Activated naive CD8-positive, alpha-beta T cell treated with anti-CD3 and anti-CD28 coated beads, Interleukin-2, amount 10 ng/mL, durations not matched to agents 7 days and 5 days (primary cell): Measurements from ENCODE around the gene CHKB. TPM values are rescaled to one million over a fixed set of nuclear protein-coding genes. Genes with fewer than 3 reads are reported as not detected.

Source experiments
- ATAC-seq: fragments of 150-1000 bp; cut with Tn5 transposase; one replicate; pipeline ENCODE4 v1.10.0; 2021; ENCODE audit warnings: low read depth, moderate library complexity
- POLR2A ChIA-PET: fragments of 350-600 bp; sonication (Branson Sonifier 250); formaldehyde crosslinking; loops from one replicate; lab custom pipeline; 2021; ENCODE audit warnings: antibody characterized with exemption; lab: Charles Lee
- DNase-seq: peaks from one replicate; pipeline ENCODE4 v3.0.0; 2021
- H3K27ac Mint-ChIP-seq: one replicate; pipeline ENCODE4 v1.8.0; 2022; ENCODE audit warnings: mild to moderate bottlenecking, mixed read lengths
- H3K27me3 Mint-ChIP-seq: one replicate; pipeline ENCODE4 v1.8.0; 2022; ENCODE audit warnings: mild to moderate bottlenecking, moderate library complexity, mixed read lengths
- H3K36me3 Mint-ChIP-seq: one replicate; pipeline ENCODE4 v1.8.0; 2021; ENCODE audit warnings: mild to moderate bottlenecking, mixed read lengths
- H3K4me1 Mint-ChIP-seq: one replicate; pipeline ENCODE4 v1.8.0; 2021; ENCODE audit warnings: mixed read lengths
- H3K4me3 Mint-ChIP-seq: one replicate; pipeline ENCODE4 v1.8.0; 2022; ENCODE audit warnings: mild to moderate bottlenecking, moderate library complexity, mixed read lengths
- H3K9me3 Mint-ChIP-seq: one replicate; pipeline ENCODE4 v1.8.0; 2021; ENCODE audit warnings: mixed read lengths
- total RNA-seq, 2 experiments: library from RNA; stranded (reverse); gene quantifications; one replicate each; pipeline ENCODE4 v1.2.3, GENCODE V29; 2021

CHKB gene, protein sequence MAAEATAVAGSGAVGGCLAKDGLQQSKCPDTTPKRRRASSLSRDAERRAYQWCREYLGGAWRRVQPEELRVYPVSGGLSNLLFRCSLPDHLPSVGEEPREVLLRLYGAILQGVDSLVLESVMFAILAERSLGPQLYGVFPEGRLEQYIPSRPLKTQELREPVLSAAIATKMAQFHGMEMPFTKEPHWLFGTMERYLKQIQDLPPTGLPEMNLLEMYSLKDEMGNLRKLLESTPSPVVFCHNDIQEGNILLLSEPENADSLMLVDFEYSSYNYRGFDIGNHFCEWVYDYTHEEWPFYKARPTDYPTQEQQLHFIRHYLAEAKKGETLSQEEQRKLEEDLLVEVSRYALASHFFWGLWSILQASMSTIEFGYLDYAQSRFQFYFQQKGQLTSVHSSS
- 100 to 1,000 TPM; 132 to 137 TPM for total RNA-seq

- H3K36me3 Mint-ChIP-seq, result peaks cover 11% of the 10 kb centered on the region
- H3K27ac Mint-ChIP-seq, result peak within 1 kb of the TSS; percentile 96
- POLR2A ChIA-PET, result interaction anchor here (0.7 to 9.8 kb wide), 15 partner anchors 10 to 288 kb away, joined by 3 to 93 read pairs (median 8); partner anchors contain the start of genes ARSA, KLHDC7B, LMF2 and NCAPH2
- H3K4me3 Mint-ChIP-seq, result peak within 1 kb of the TSS; percentile 99
- H3K4me1 Mint-ChIP-seq, result peaks cover 19% of the 10 kb centered on the region
- peak; percentile 94 for ATAC-seq
- DNase-seq, result peak; percentile 98
- no peaks in the 10 kb centered on the region for H3K27me3 Mint-ChIP-seq
- H3K9me3 Mint-ChIP-seq, result no peaks in the 10 kb centered on the region
Measured at GRCh38 chr22:50582493-50583293, at the start of gene CHKB. Gene CHKB, minus strand, starts transcription at chr22:50582849. Its CDS starts 68 bp downstream, at chr22:50582781.

DNA sequence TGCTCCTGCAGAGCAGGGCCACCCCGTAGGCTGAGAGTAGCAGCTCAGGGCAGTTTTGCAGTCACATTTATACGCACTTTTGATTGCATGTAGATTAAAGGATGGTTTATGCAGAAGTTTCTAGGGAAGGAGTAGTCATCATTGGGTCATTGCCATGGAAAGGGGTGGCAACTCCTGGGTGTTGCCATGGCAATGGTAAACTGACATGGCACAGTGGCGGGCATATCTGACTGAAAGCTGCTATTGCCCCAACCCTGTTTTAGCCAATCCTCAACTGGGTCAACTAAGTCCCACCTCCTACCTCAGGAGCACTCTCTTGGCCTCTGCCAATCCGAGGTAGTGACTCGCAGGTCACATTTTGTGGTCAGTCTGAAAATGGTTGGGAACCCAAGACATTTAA, 47.7 kb upstream of the CHKB start:
- no peak overlapping the region for H3K27ac Mint-ChIP-seq

GRCh38 chr22:50628543-50629134, 46.0 kb upstream of the CHKB start:
- POLR2A ChIA-PET, result interaction anchor here (1.1 to 3.3 kb wide), 4 partner anchors 83 to 384 kb away, joined by 3 to 19 read pairs (median 4); partner anchors contain the start of genes KLHDC7B, SCO2 and TUBGCP6

More for the DNA sequence above, 47.7 kb upstream of the CHKB start:
- Mint-ChIP-seq H3K9me3 (no peaks in the 10 kb centered on the region), H3K27me3 (no peaks in the 10 kb centered on the region), H3K4me3 (no peak overlapping the region), H3K36me3 (no peaks in the 10 kb centered on the region), H3K4me1 (peaks cover 11% of the 10 kb centered on the region)
- no peak for DNase-seq
- POLR2A ChIA-PET, result interaction anchor here (0.8 to 1.2 kb wide), 2 partner anchors 9 to 105 kb away, joined by 5 read pairs; partner anchors contain the start of gene SCO2
- ATAC-seq, result no peak

DNA sequence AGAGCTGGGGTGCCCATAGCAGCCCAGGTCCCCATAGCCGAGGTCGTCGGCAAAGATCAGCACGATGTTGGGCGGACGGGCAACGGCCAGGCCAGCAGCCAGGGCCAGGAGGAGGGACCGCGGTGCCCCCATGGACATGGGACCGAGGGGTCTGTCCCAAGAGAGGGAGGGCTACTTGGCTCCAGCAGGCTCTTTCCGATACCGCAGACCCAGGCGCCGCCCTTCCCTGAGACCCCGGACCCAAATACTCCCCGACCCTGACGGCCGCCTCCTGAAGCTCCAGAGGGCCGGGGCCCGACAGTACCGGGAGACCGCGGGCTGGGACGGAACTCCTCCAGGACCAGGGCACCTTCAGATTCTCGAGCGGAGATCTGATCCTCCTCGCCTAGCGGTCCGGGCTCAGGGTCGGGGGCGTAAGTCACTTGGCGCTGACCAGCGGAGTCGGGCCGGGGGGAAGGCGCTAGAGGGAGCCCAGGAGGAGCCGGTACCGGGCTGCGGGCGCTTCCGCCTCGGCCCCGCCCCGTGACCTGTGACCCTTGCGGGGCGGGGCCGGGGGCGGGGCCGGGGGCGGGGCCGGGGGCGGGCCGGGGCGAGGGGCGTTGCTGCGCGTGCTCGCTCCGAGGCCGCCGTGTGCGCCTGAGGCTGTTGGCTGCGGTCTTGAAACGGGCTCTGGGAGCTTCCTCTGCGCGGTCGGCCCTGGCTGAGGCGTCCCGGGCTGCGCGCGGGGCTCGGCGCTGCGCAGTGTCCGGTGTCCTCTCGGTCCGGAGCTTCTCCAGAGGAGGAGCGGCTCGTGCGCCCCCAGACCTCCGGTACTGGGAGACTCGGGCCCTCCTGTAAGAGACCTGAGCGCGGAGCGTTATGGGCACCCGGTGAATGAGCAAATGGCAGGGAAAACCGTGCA, 45.2 kb upstream of the CHKB start, which contains the start of gene ARSA:
TSS of gene ARSA (minus strand) at position 511 of the 901 bp plus-strand sequence. CDS start at position 138, 373 bp downstream.
- ATAC-seq (peak; percentile 95), DNase-seq (peak; percentile 82)
- Mint-ChIP-seq H3K4me1 (peaks cover 15% of the 10 kb centered on the region), H3K27me3 (no peaks in the 10 kb centered on the region), H3K4me3 (peak within 1 kb of the TSS; percentile 77), H3K27ac (peak within 1 kb of the TSS; percentile 82), H3K36me3 (peaks cover 3% of the 10 kb centered on the region), H3K9me3 (no peaks in the 10 kb centered on the region)
- POLR2A ChIA-PET, result interaction anchor here (0.6 to 3.3 kb wide), 8 partner anchors 46 to 384 kb away, joined by 3 to 19 read pairs (median 4); partner anchors contain the start of genes CHKB, KLHDC7B, LMF2 and NCAPH2

More at GRCh38 chr22:50628543-50629134, 46.0 kb upstream of the CHKB start:
- Mint-ChIP-seq H3K4me1 (peaks cover 13% of the 10 kb centered on the region), H3K4me3 (peak overlapping the region; percentile 77), H3K27ac (peak overlapping the region; percentile 72), H3K9me3 (no peaks in the 10 kb centered on the region), H3K36me3 (peaks cover 3% of the 10 kb centered on the region), H3K27me3 (no peaks in the 10 kb centered on the region)
- ATAC-seq (no peak), DNase-seq (no peak)

DNA sequence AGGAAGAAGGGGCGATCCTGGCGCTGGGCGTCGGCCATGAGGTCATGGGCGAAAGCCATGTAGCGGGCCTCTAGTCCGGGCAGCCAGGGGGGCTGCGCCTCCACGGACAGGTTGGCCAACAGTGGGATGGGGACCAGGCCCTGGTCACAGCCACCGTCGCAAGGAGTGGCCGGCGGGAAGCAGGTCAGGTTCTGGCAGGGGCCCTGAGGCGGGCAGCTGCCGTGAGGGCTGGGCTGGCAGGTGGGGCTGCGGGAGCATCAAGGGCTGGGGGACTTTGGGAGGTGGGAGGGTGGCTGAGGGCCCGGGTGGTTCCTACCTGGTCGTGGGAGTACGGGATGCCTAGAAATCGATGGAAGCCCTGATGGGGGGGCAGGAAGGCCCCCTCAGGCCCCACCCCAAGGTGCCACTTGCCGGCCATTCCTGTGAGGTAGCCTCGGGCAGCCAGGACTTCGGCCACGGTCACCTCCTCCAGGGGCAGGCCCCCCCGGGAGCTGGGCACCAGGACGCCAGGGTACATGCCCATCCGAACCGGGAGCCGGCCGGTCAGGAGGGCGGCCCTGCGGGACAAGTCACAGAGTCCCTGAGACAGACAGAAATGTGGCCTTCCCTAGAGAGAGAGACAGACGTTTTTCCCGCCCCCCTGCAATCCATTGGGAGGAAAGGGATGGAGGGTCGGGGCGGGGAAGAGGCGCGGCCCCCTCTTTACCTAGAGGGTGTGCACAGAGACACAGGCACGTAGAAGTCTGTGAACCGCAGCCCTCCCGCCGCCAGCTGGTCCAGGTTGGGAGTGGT, 44.4 kb upstream of the CHKB start:
- ATAC-seq (no peak), DNase-seq (no peak)
- no peaks in the 10 kb centered on the region for H3K9me3 Mint-ChIP-seq
- H3K36me3 Mint-ChIP-seq, result peaks cover 3% of the 10 kb centered on the region
- H3K27ac Mint-ChIP-seq, result peak overlapping the region; percentile 82
- no peaks in the 10 kb centered on the region for H3K27me3 Mint-ChIP-seq
- peaks cover 22% of the 10 kb centered on the region for H3K4me1 Mint-ChIP-seq
- H3K4me3 Mint-ChIP-seq, result peak overlapping the region; percentile 77
- POLR2A ChIA-PET, result interaction anchor here (1.0 to 3.3 kb wide), 8 partner anchors 45 to 383 kb away, joined by 3 to 19 read pairs (median 4); partner anchors contain the start of genes CHKB, LMF2, NCAPH2 and SCO2

DNA sequence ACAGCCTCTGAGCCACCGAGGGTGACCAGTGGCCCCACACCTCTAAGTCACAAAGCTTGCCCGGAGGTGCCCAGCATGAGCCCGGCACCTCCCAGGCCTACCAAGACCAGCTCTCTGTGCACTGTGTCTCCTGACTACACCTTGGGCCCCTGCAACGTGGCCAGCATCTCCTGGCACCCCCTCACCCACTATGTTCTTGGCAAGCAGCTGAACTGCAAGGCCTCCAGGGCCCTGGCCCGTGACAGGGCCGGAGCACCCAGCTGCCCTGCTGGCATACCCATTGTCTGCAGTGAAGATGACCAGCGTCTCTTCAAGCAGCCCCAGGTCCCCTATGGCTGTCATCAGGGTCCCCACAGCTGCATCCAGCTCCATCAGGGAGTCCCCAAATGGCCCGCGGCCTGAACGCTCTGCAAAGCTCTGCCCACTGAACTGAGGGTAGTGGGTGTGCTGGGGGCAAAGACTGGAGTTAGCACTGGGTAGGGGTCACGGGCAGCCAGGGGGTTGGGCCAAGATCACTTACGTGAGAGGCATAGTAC, 43.7 kb upstream of the CHKB start:
- POLR2A ChIA-PET, result interaction anchor here (1.0 to 3.3 kb wide), 6 partner anchors 64 to 119 kb away, joined by 3 to 19 read pairs (median 4); partner anchors contain the start of genes LMF2, NCAPH2, SCO2 and SYCE3
- Mint-ChIP-seq H3K4me3 (peak overlapping the region; percentile 77), H3K36me3 (peaks cover 3% of the 10 kb centered on the region), H3K4me1 (peaks cover 29% of the 10 kb centered on the region), H3K9me3 (no peaks in the 10 kb centered on the region), H3K27me3 (no peaks in the 10 kb centered on the region), H3K27ac (peak overlapping the region; percentile 80)
- DNase-seq, result no peak
- no peak for ATAC-seq

GRCh38 chr22:50625568-50626313, 43.1 kb upstream of the CHKB start:
- no peak overlapping the region for H3K4me3 Mint-ChIP-seq

DNA sequence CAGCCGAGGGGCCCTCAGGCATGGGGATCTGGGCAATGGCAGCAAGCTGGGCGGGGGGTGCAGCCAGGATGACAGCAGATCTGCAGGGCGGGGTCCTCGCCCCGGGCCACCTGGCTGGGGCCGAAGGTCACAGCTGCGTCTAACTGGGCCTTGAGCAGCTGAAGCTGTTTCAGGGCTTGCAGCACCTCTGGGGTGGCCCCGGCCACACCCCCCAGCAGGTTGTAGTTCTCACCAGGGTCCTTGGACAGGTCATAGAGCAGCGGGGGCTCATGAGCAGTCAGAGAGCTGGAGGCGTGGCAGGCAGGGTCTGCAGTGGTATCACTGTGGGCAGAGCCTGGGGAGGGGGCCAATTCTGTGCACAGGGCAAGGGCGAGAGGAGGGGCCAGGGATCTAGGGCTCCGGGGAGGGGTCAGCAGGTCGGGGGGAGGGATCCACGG, 42.5 kb upstream of the CHKB start:
- Mint-ChIP-seq H3K36me3 (peaks cover 3% of the 10 kb centered on the region), H3K4me3 (no peak overlapping the region), H3K4me1 (peaks cover 40% of the 10 kb centered on the region), H3K9me3 (no peaks in the 10 kb centered on the region), H3K27me3 (no peaks in the 10 kb centered on the region), H3K27ac (peak overlapping the region; percentile 58)
- ATAC-seq (no peak), DNase-seq (no peak)
- POLR2A ChIA-PET, result interaction anchor here (1.5 kb wide), 1 partner anchor 86 kb away, joined by 3 read pairs; no protein-coding TSS in a partner anchor

More at GRCh38 chr22:50625568-50626313, 43.1 kb upstream of the CHKB start:
- H3K27me3 Mint-ChIP-seq, result no peaks in the 10 kb centered on the region
- H3K27ac Mint-ChIP-seq, result no peak overlapping the region
- no peak for DNase-seq
- POLR2A ChIA-PET, result interaction anchor here (1.0 to 3.3 kb wide), 4 partner anchors 63 to 100 kb away, joined by 3 to 19 read pairs (median 4); partner anchors contain the start of genes SCO2, SYCE3 and TYMP
- ATAC-seq, result no peak
- H3K4me1 Mint-ChIP-seq, result peaks cover 35% of the 10 kb centered on the region
- H3K36me3 Mint-ChIP-seq, result peaks cover 3% of the 10 kb centered on the region
- no peaks in the 10 kb centered on the region for H3K9me3 Mint-ChIP-seq

- DNase-seq (no peak), ATAC-seq (no peak)
- Mint-ChIP-seq H3K36me3 (peaks cover 3% of the 10 kb centered on the region), H3K27ac (peak overlapping the region; percentile 32), H3K9me3 (no peaks in the 10 kb centered on the region), H3K27me3 (no peaks in the 10 kb centered on the region), H3K4me3 (no peak overlapping the region), H3K4me1 (peaks cover 46% of the 10 kb centered on the region)
- POLR2A ChIA-PET, result interaction anchor here (1.5 to 6.1 kb wide), 2 partner anchors 85 to 94 kb away, joined by 3 to 247 read pairs; partner anchors contain the start of genes SCO2 and TYMP
Measured at GRCh38 chr22:50624347-50625130, 41.9 kb upstream of the CHKB start.
